Measurements from ENCODE around the gene MEIOSIN.

DNA sequence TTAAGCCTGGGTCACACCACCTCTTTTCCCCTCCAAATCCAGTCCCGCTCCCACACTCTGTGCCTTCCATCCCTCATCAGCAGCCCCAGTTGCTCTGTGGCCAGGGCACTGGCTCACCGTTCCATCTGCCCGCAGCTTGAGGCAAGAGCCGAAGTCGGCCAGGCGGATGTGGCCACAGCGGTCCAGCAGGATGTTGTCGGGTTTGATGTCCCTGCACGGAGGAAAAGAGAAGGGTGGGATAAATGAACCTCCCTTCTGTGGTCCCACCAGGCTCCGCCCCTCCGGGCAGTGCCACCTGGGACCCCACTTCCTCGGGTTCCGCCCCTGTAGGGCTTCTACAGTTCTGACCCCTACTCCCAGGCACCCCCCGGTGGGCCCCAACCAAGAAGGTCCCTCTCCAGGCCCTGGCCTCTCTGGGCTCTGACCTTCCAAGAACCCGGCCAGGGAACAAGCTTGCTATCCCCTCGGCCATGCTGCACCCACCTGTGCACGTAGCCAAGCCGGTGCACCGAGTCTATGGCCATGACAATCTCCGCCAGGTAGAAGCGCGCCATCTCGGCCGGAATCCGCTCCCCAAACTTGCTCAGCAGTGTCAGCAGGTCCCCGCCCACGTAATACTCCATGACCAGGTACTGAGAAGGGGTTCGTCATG, 44.9 kb downstream of the MEIOSIN start:
- TF ChIP-seq TEAD4 (IDR thresholded peaks at IDR 0.05) (no peak), CEBPB (IDR thresholded peaks at IDR 0.05) (no peak), EGR1 (IDR thresholded peaks at IDR 0.05) (no peak)
